MCF 10A (cell line): ENCODE measurements around the gene PCDHGA11. TPM values are rescaled to one million over a fixed set of nuclear protein-coding genes. Genes with fewer than 3 reads are reported as not detected.
"Not testable (repeated sequence)": the region's sequence is repeated elsewhere in the genome, so short reads cannot be mapped to it uniquely, and the experiment has no call there.

Experiments
- BruUV-seq: library from RNA; stranded (reverse); fragments of 400-500 nt; replicated peaks from 2 replicates; lab custom pipeline; 2021; lab: Mats Ljungman, UMichigan
- CTCF ChIA-PET: fragments of 300-600 bp; sonication (Branson Sonifier 250); formaldehyde crosslinking; extraction: SDS; loops from one replicate; lab custom pipeline; 2021; ENCODE audit warnings: antibody characterized with exemption, inconsistent platforms; lab: Yijun Ruan, JAX
- POLR2A ChIA-PET: fragments of 300-600, 350-650 bp; sonication (Branson Sonifier 250); formaldehyde crosslinking; extraction: SDS; loops from one replicate; lab custom pipeline; 2020; ENCODE audit warnings: antibody characterized with exemption, inconsistent platforms; lab: Yijun Ruan, JAX
- DNase-seq: peaks from one replicate; pipeline ENCODE4 v3.0.0-alpha.2; 2018; ENCODE audit not compliant: unreplicated experiment
- H3K27ac Mint-ChIP-seq: one replicate; pipeline ENCODE4 v1.8.0; 2022; ENCODE audit warnings: mild to moderate bottlenecking, low read depth, mixed read lengths; ENCODE audit not compliant: unreplicated experiment
- H3K27me3 Mint-ChIP-seq: one replicate; pipeline ENCODE4 v1.8.0; 2022; ENCODE audit warnings: mixed read lengths; ENCODE audit not compliant: insufficient read depth, unreplicated experiment
- H3K36me3 Mint-ChIP-seq: one replicate; pipeline ENCODE4 v1.8.0; 2022; ENCODE audit warnings: mild to moderate bottlenecking, moderate library complexity, mixed read lengths; ENCODE audit not compliant: insufficient read depth, unreplicated experiment
- H3K4me1 Mint-ChIP-seq: one replicate; pipeline ENCODE4 v1.8.0; 2022; ENCODE audit warnings: mixed read lengths; ENCODE audit not compliant: insufficient read depth, unreplicated experiment
- H3K4me3 Mint-ChIP-seq: one replicate; pipeline ENCODE4 v1.8.0; 2022; ENCODE audit warnings: mild to moderate bottlenecking, moderate library complexity, mixed read lengths; ENCODE audit not compliant: unreplicated experiment
- H3K9me3 Mint-ChIP-seq: one replicate; pipeline ENCODE4 v1.8.0; 2022; ENCODE audit warnings: mixed read lengths; ENCODE audit not compliant: unreplicated experiment
- intact Hi-C: fragments of 100-400 bp; cut with micrococcal nuclease; formaldehyde crosslinking; loops from 2 replicates; pipeline ENCODE4 v1.14.1; 2022
- total RNA-seq: library from RNA; stranded (reverse); gene quantifications from 2 replicates; pipeline ENCODE4 v1.2.3, GENCODE V29; 2022
- TF ChIP-seq, protein P1 (sequence below): fragments of 200-600 bp; IDR thresholded peaks from one replicate; pipeline ENCODE4 v1.8.0; 2022; ENCODE audit warnings: antibody characterized with exemption, mild to moderate bottlenecking; ENCODE audit not compliant: unreplicated experiment

PCDHGA11 gene
- total RNA-seq, 1 experiment from 2014 or later: 0.30 TPM

- CTCF ChIA-PET: interaction anchor here (1.1 kb wide), 1 partner anchor 179 kb away, joined by 4 read pairs; no protein-coding TSS in a partner anchor
- no TSS peak for BruUV-seq
- Mint-ChIP-seq H3K4me3 (no peak overlapping the region), H3K4me1 (no peaks in the 10 kb centered on the region), H3K27me3 (no peaks in the 10 kb centered on the region), H3K27ac (no peak overlapping the region), H3K36me3 (peaks cover 4% of the 10 kb centered on the region), H3K9me3 (peaks cover 14% of the 10 kb centered on the region)
- TF ChIP-seq, protein P1, sequence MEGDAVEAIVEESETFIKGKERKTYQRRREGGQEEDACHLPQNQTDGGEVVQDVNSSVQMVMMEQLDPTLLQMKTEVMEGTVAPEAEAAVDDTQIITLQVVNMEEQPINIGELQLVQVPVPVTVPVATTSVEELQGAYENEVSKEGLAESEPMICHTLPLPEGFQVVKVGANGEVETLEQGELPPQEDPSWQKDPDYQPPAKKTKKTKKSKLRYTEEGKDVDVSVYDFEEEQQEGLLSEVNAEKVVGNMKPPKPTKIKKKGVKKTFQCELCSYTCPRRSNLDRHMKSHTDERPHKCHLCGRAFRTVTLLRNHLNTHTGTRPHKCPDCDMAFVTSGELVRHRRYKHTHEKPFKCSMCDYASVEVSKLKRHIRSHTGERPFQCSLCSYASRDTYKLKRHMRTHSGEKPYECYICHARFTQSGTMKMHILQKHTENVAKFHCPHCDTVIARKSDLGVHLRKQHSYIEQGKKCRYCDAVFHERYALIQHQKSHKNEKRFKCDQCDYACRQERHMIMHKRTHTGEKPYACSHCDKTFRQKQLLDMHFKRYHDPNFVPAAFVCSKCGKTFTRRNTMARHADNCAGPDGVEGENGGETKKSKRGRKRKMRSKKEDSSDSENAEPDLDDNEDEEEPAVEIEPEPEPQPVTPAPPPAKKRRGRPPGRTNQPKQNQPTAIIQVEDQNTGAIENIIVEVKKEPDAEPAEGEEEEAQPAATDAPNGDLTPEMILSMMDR: no peak
- intact Hi-C loops: no loop called here
- no peak for DNase-seq
- POLR2A ChIA-PET: no interaction called here
Measured at GRCh38 chr5:141384471-141385267, 36.2 kb upstream of the PCDHGA11 start.

DNA sequence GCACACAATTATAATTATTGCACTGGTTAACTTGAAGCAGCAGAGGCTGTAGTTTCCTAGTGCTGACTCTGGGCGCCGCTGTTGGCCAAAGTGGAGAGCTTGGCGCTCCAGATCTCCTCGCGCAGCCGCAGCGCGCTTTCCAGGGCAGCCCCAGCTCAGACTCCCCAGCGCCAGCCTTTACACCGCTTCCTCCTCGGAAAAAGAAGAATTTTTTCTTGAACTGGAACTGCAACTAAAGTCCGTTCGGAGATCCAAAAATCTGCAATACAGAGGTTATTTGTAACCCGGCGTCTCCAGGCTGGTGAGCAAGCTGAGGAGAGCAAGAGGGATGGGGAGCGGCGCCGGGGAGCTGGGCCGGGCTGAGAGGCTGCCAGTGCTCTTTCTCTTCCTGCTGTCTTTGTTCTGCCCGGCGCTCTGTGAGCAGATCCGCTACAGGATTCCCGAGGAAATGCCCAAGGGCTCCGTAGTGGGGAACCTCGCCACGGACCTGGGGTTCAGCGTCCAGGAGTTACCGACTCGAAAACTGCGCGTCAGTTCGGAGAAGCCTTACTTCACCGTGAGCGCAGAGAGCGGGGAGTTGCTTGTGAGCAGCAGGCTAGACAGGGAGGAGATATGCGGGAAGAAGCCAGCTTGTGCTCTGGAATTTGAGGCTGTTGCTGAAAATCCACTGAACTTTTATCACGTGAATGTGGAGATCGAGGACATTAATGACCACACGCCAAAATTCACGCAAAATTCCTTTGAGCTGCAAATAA lies 33.1 kb upstream of the PCDHGA11 start, which contains the start of gene PCDHGB4:
TSS of gene PCDHGB4 (plus strand) at position 142 of the 755 bp plus-strand sequence. CDS start at position 329, 187 bp downstream.
- DNase-seq, H3K4me3 Mint-ChIP-seq, intact Hi-C loops, H3K4me1 Mint-ChIP-seq, H3K36me3 Mint-ChIP-seq, H3K27me3 Mint-ChIP-seq, POLR2A ChIA-PET, H3K27ac Mint-ChIP-seq, BruUV-seq: not testable (repeated sequence)
- H3K9me3 Mint-ChIP-seq: peaks cover 20% of the 10 kb centered on the region
- CTCF ChIA-PET: interaction anchor here (1.0 to 3.3 kb wide), 3 partner anchors 25 to 137 kb away, joined by 3 to 16 read pairs (median 8); partner anchors contain the start of genes PCDHGA10 and TAF7

DNA sequence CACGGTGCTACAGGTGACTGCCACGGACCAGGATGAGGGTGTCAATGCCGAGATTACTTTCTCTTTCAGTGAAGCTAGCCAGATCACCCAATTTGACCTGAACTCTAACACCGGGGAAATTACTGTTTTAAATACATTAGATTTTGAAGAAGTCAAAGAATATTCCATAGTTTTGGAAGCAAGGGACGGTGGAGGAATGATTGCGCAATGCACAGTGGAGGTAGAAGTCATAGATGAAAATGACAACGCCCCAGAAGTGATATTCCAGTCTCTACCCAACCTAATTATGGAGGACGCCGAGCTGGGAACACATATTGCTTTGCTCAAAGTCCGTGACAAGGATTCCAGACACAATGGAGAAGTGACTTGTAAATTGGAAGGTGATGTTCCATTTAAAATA lies 32.2 kb upstream of the PCDHGA11 start:
- no peaks in the 10 kb centered on the region for H3K4me1 Mint-ChIP-seq
- TF ChIP-seq, protein P1: no peak
- H3K27ac Mint-ChIP-seq: no peak overlapping the region
- CTCF ChIA-PET: interaction anchor here (1.0 to 3.3 kb wide), 3 partner anchors 24 to 136 kb away, joined by 3 to 16 read pairs (median 8); partner anchors contain the start of genes PCDHGA10 and TAF7
- intact Hi-C loops: no loop called here
- H3K4me3 Mint-ChIP-seq: no peak overlapping the region
- POLR2A ChIA-PET: no interaction called here
- DNase-seq: no peak
- H3K36me3 Mint-ChIP-seq: no peaks in the 10 kb centered on the region
- H3K27me3 Mint-ChIP-seq: no peaks in the 10 kb centered on the region
- H3K9me3 Mint-ChIP-seq: peaks cover 21% of the 10 kb centered on the region
- BruUV-seq: no TSS peak

GRCh38 chr5:141389153-141390042 lies 31.5 kb upstream of the PCDHGA11 start:
- DNase-seq: no peak
- H3K36me3 Mint-ChIP-seq: no peaks in the 10 kb centered on the region
- H3K9me3 Mint-ChIP-seq: peaks cover 29% of the 10 kb centered on the region
- H3K4me1 Mint-ChIP-seq: no peaks in the 10 kb centered on the region
- TF ChIP-seq, protein P1: no peak
- intact Hi-C loops: no loop called here
- H3K27ac Mint-ChIP-seq: no peak overlapping the region
- CTCF ChIA-PET: interaction anchor here (1.1 to 3.3 kb wide), 5 partner anchors 23 to 189 kb away, joined by 3 to 16 read pairs (median 8); partner anchors contain the start of genes PCDHB14, PCDHGA1, PCDHGA10 and TAF7
- H3K4me3 Mint-ChIP-seq: no peak overlapping the region
- BruUV-seq: no TSS peak
- no peaks in the 10 kb centered on the region for H3K27me3 Mint-ChIP-seq
- POLR2A ChIA-PET: no interaction called here
